ENCODE data around the gene FBXL17. TPM values are rescaled to one million over a fixed set of nuclear protein-coding genes. Genes with fewer than 3 reads are reported as not detected.

FBXL17 gene
- total RNA-seq, 1 donor from 2014 or later: 17.6 TPM

- Mint-ChIP-seq H3K27me3 (ENCODE audit: unreplicated experiment) (no peaks in the 10 kb centered on the region), H3K9me3 (ENCODE audit: unreplicated experiment) (no peaks in the 10 kb centered on the region), H3K4me1 (ENCODE audit: unreplicated experiment) (no peaks in the 10 kb centered on the region), H3K4me3 (ENCODE audit: unreplicated experiment) (no peak overlapping the region), H3K36me3 (ENCODE audit: unreplicated experiment) (no peaks in the 10 kb centered on the region), H3K27ac (ENCODE audit: unreplicated experiment) (no peak overlapping the region)
- DNase-seq (ENCODE audit: extremely low spot score, unreplicated experiment): no peak
- TF ChIP-seq CTCF (IDR thresholded peaks at IDR 0.05): no peak
Measured at GRCh38 chr5:108201721-108202120, 180.2 kb downstream of the FBXL17 start.

DNA sequence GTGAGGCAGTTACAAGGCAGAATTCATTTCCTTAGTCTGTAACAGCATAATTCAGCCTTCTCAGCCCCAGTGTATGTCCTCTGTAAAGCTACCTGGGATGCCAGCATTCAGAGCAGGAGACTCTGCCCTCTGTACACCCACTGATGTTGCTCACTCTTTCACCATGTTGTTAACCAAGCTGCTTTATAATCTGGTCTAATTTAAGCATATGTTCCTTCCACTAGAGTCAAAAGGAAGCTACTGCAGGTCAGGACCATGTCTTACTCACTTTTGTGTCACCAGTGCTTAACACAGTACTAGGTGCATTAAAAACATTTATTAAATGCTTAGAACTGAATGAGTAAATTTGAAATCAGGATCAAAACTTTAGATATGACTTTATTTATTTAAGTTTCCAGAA is 185.6 kb downstream of the FBXL17 start:
- H3K27ac Mint-ChIP-seq (ENCODE audit: unreplicated experiment): no peak overlapping the region
- no peaks in the 10 kb centered on the region for H3K9me3 Mint-ChIP-seq (ENCODE audit: unreplicated experiment)
- H3K27me3 Mint-ChIP-seq (ENCODE audit: unreplicated experiment): no peaks in the 10 kb centered on the region
- H3K36me3 Mint-ChIP-seq (ENCODE audit: unreplicated experiment): peaks cover 2% of the 10 kb centered on the region
- H3K4me3 Mint-ChIP-seq (ENCODE audit: unreplicated experiment): no peak overlapping the region
- peaks cover 11% of the 10 kb centered on the region for H3K4me1 Mint-ChIP-seq (ENCODE audit: unreplicated experiment)
- DNase-seq (ENCODE audit: extremely low spot score, unreplicated experiment): no peak
- no peak for TF ChIP-seq CTCF (IDR thresholded peaks at IDR 0.05)

DNA sequence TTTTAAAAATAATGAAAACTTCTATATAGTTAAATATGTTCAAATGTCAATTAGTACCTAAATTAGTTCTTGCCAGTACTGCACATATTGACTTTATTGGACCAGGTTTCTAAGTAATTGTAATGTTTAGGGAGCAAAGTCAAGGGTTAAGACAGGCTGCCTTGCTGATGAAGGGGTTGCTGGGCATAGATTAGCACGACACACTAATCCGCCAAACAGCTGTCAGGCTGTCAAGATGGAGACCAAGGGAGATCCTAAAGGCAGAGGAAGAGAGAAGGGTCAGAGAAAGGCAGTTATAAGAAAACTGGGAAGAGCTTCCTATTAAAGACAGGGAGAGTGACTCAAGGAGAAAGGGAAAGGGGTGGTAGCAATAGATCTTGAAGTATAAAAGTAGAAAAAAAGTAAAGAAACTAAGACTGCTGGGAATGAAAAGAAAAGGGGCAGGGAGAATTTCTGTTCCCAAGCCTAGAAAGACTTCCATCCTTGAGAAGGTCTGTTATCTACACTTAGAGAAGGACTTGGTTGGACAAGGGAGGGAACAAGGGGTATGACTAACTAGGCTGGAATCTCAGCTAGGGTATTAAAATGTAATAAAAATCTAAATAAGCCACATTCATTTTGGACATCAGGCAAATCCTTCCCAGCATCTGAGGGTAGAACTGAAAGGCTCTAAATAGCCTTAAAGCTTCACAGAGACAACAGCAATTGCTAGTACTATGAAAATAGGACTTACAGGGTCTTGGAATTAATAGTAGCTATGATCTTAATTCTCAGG is 188.7 kb downstream of the FBXL17 start:
- DNase-seq (ENCODE audit: extremely low spot score, unreplicated experiment): no peak
- Mint-ChIP-seq H3K36me3 (ENCODE audit: unreplicated experiment) (peaks cover 4% of the 10 kb centered on the region), H3K4me1 (ENCODE audit: unreplicated experiment) (peaks cover 11% of the 10 kb centered on the region), H3K9me3 (ENCODE audit: unreplicated experiment) (no peaks in the 10 kb centered on the region), H3K27me3 (ENCODE audit: unreplicated experiment) (no peaks in the 10 kb centered on the region), H3K4me3 (ENCODE audit: unreplicated experiment) (no peak overlapping the region), H3K27ac (ENCODE audit: unreplicated experiment) (no peak overlapping the region)
- TF ChIP-seq CTCF (IDR thresholded peaks at IDR 0.05): no peak

DNA sequence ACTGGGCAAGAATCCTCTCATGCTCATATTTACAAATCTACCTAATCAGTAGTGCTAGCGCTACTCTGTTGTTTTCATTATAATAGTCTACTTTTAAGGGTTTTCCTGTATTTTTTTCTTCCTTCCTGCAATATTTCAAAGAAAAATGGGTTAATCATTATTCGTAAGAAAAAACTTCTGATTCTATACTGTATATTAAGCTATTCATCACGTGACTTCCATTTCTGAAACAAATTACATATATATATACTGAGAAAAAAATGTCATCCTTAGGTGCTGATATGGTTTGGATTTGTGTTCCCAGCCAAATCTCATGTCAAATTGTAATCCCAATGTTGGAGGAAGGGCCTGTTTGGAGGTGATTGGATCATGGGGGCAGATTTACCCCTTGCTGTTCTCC is 197.0 kb downstream of the FBXL17 start:
- H3K4me1 Mint-ChIP-seq (ENCODE audit: unreplicated experiment): no peaks in the 10 kb centered on the region
- peaks cover 12% of the 10 kb centered on the region for H3K36me3 Mint-ChIP-seq (ENCODE audit: unreplicated experiment)
- no peak overlapping the region for H3K4me3 Mint-ChIP-seq (ENCODE audit: unreplicated experiment)
- no peak for DNase-seq (ENCODE audit: extremely low spot score, unreplicated experiment)
- H3K9me3 Mint-ChIP-seq (ENCODE audit: unreplicated experiment): peaks cover 6% of the 10 kb centered on the region
- no peaks in the 10 kb centered on the region for H3K27me3 Mint-ChIP-seq (ENCODE audit: unreplicated experiment)
- H3K27ac Mint-ChIP-seq (ENCODE audit: unreplicated experiment): no peak overlapping the region
- TF ChIP-seq CTCF (IDR thresholded peaks at IDR 0.05): no peak

DNA sequence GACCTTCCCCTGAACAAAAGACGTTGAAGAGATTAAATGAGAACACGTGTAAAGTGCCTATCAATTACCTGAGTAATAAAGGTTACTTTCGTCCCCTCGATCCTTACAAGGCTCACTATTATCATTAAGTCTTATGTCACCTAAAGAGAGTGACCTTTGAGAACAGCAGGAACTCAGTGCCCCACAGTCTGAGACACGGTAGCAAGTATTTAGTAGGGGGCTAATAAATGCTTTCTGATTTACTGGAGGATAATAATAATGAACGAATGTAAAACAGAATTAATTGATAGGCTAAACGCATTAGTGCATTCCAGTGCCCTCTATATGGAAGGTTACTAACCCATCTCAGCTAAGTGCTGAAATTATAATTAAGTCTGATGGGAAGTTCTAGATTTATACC is 199.9 kb downstream of the FBXL17 start:
- TF ChIP-seq CTCF (IDR thresholded peaks at IDR 0.05): no peak
- H3K4me3 Mint-ChIP-seq (ENCODE audit: unreplicated experiment): no peak overlapping the region
- H3K27me3 Mint-ChIP-seq (ENCODE audit: unreplicated experiment): no peaks in the 10 kb centered on the region
- H3K9me3 Mint-ChIP-seq (ENCODE audit: unreplicated experiment): peaks cover 6% of the 10 kb centered on the region
- DNase-seq (ENCODE audit: extremely low spot score, unreplicated experiment): no peak
- no peaks in the 10 kb centered on the region for H3K4me1 Mint-ChIP-seq (ENCODE audit: unreplicated experiment)
- H3K36me3 Mint-ChIP-seq (ENCODE audit: unreplicated experiment): peaks cover 9% of the 10 kb centered on the region
- no peak overlapping the region for H3K27ac Mint-ChIP-seq (ENCODE audit: unreplicated experiment)

Measured in osteocyte (in vitro differentiated cells).